T-helper 17 cell (primary cell): ENCODE measurements around the gene APOLD1. TPM values are rescaled to one million over a fixed set of nuclear protein-coding genes. Genes with fewer than 3 reads are reported as not detected.

Experiments used
- ATAC-seq: fragments of 150-1000 bp; cut with Tn5 transposase; 2 replicates; pipeline ENCODE4 v1.10.0; 2021; ENCODE audit warnings: mild to moderate bottlenecking, moderate library complexity
- DNase-seq, 3 donors: peaks; one replicate each; pipeline versions ENCODE4 v3.0.0 to v3.0.0-alpha.2; 2020 to 2021
- H3K9me3 ChIP-seq: one replicate; pipeline ENCODE4 v1.7.0; 2013; ENCODE audit warnings: low read length, mild to moderate bottlenecking; ENCODE audit not compliant: control insufficient read depth, poor library complexity, severe bottlenecking
- H3K27ac Mint-ChIP-seq: one replicate; pipeline ENCODE4 v1.8.0; 2022; ENCODE audit warnings: mild to moderate bottlenecking, moderate library complexity, mixed read lengths
- H3K27me3 Mint-ChIP-seq: one replicate; pipeline ENCODE4 v1.8.0; 2022; ENCODE audit warnings: mixed read lengths
- H3K36me3 Mint-ChIP-seq: one replicate; pipeline ENCODE4 v1.8.0; 2022; ENCODE audit warnings: low read depth, mixed read lengths
- H3K4me1 Mint-ChIP-seq: one replicate; pipeline ENCODE4 v1.8.0; 2022; ENCODE audit warnings: mild to moderate bottlenecking, mixed read lengths
- H3K4me3 Mint-ChIP-seq: one replicate; pipeline ENCODE4 v1.8.0; 2022; ENCODE audit warnings: mild to moderate bottlenecking, moderate library complexity, mixed read lengths
- total RNA-seq, 4 donors: library from RNA in 2 of 4; stranded (reverse) in 2 of 4; gene quantifications; one replicate each; pipeline ENCODE4 v1.2.3 and lab custom pipeline; 2022 to 2026

APOLD1 gene
- total RNA-seq, 2 donors from 2014 or later, result 3.1 to 5.1 TPM

DNA sequence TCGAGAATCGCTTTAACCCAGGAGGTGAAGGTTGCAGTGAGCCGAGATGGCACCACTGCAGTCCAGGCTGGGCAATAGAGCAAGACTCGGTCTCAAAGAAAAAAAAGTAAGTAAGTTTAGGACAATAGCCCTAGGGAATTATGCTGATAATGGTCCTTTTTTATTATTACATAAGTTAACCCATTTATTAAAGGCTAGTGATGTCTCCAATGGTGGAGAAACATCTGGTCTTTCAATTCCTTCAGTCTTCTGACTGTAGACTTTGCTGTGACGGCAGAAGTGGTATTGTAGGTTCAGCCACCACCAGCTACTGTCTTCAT is 55.1 kb downstream of the APOLD1 start:
- H3K36me3 Mint-ChIP-seq, result no peaks in the 10 kb centered on the region
- H3K4me3 Mint-ChIP-seq, result no peak overlapping the region
- H3K27me3 Mint-ChIP-seq, result no peaks in the 10 kb centered on the region
- DNase-seq, result no peak
- no peaks in the 10 kb centered on the region for H3K9me3 ChIP-seq
- peaks cover 13% of the 10 kb centered on the region for H3K4me1 Mint-ChIP-seq
- no peak for ATAC-seq
- no peak overlapping the region for H3K27ac Mint-ChIP-seq

Other genes with a start within 250 kb of the APOLD1 start
- gene DUSP16, start 222.8 kb upstream of the APOLD1 start, total RNA-seq, result 10 to 100 TPM; 81.1 to 94.8 TPM
- 10 to 100 TPM; 25.6 to 37.2 TPM for gene CREBL2, start 173.8 kb upstream of the APOLD1 start, total RNA-seq
- 1 to 10 TPM; 2.0 to 2.1 TPM for gene GPR19, start 89.5 kb upstream of the APOLD1 start, total RNA-seq
- 100 to 1,000 TPM; 202 to 252 TPM for gene CDKN1B, start 68.3 kb upstream of the APOLD1 start, total RNA-seq
- 100 to 1,000 TPM; 135 to 141 TPM for gene DDX47, start 27.7 kb downstream of the APOLD1 start, total RNA-seq
- gene GPRC5A, start 105.9 kb downstream of the APOLD1 start, total RNA-seq, result under 1 TPM; 0.02 to 0.26 TPM
- not detected for gene GPRC5D, start 166.5 kb downstream of the APOLD1 start, total RNA-seq
- gene HEBP1, start 214.6 kb downstream of the APOLD1 start, total RNA-seq, result 10 to 100 TPM; 10.8 to 11.5 TPM